NCI-H446 (cell line): Measurements from ENCODE around the gene RDH13.
"Not testable (repeated sequence)": the region's sequence is repeated elsewhere in the genome, so short reads cannot be mapped to it uniquely, and the experiment has no call there.

Experiments
- DNase-seq, 2 experiments: peaks; one replicate each; lab custom pipeline; 2025; lab: John Stamatoyannopoulos, UW

RDH13 gene

GRCh38 chr19:55044771-55045716 is 17.9 kb downstream of the RDH13 start:
- DNase-seq: no peak

GRCh38 chr19:55044286-55044685 is 18.7 kb downstream of the RDH13 start:
- DNase-seq: no peak

- DNase-seq: no peak
These were observed 20.3 kb downstream of the RDH13 start for GRCh38 chr19:55042688-55043087.

- DNase-seq: no peak
These were observed 20.6 kb downstream of the RDH13 start for GRCh38 chr19:55042344-55042678.

- no peak for DNase-seq
These were observed 21.2 kb downstream of the RDH13 start for GRCh38 chr19:55041627-55042343.

- no peak for DNase-seq
These were observed 21.7 kb downstream of the RDH13 start for GRCh38 chr19:55041244-55041626.

GRCh38 chr19:55040654-55041053 is 22.3 kb downstream of the RDH13 start:
- not testable (repeated sequence) for DNase-seq

GRCh38 chr19:55037603-55038002 is 25.3 kb downstream of the RDH13 start:
- DNase-seq: not testable (repeated sequence)

GRCh38 chr19:55036058-55036457 is 26.9 kb downstream of the RDH13 start:
- no peak for DNase-seq

- no peak for DNase-seq
These were observed 28.2 kb downstream of the RDH13 start for GRCh38 chr19:55034751-55035150.

- DNase-seq: not testable (repeated sequence)
These were observed 29.8 kb downstream of the RDH13 start for GRCh38 chr19:55032976-55033643.

GRCh38 chr19:55032170-55032800 is 30.7 kb downstream of the RDH13 start:
- DNase-seq: no peak

GRCh38 chr19:55031178-55031577 is 31.8 kb downstream of the RDH13 start:
- no peak for DNase-seq

- DNase-seq: no peak
These were observed 34.2 kb downstream of the RDH13 start for GRCh38 chr19:55028757-55029156.

GRCh38 chr19:55027472-55028337 is 35.2 kb downstream of the RDH13 start:
- no peak for DNase-seq

GRCh38 chr19:55027140-55027471 is 35.8 kb downstream of the RDH13 start:
- not testable (repeated sequence) for DNase-seq

- DNase-seq: no peak
These were observed 38.8 kb downstream of the RDH13 start for GRCh38 chr19:55024111-55024510.

- not testable (repeated sequence) for DNase-seq
These were observed 42.6 kb downstream of the RDH13 start for GRCh38 chr19:55020351-55020750.

GRCh38 chr19:55018633-55019032 is 44.3 kb downstream of the RDH13 start:
- DNase-seq: no peak

GRCh38 chr19:55018216-55018615 is 44.7 kb downstream of the RDH13 start:
- no peak for DNase-seq

GRCh38 chr19:55016017-55016416 is 46.9 kb downstream of the RDH13 start:
- no peak for DNase-seq
